Lower leg skin (tissue), 3 donors: ENCODE measurements around the gene MPRIP.

Experiments used
- POLR2A ChIP-seq, 2 donors: fragments of 450-650 bp; IDR thresholded peaks; one replicate each; pipeline ENCODE4 v1.6.1; 2016 to 2017; ENCODE audit warnings: antibody characterized with exemption in 2 of 2, mild to moderate bottlenecking in 1 of 2, moderate library complexity in 1 of 2
- TF ChIP-seq, protein P1 (sequence below), 3 donors: fragments of 450-650 bp; IDR thresholded peaks; one replicate each; pipeline ENCODE4 v1.5.1; 2016; ENCODE audit warnings: antibody characterized with exemption in 3 of 3, mild to moderate bottlenecking in 3 of 3, moderate library complexity in 2 of 3

DNA sequence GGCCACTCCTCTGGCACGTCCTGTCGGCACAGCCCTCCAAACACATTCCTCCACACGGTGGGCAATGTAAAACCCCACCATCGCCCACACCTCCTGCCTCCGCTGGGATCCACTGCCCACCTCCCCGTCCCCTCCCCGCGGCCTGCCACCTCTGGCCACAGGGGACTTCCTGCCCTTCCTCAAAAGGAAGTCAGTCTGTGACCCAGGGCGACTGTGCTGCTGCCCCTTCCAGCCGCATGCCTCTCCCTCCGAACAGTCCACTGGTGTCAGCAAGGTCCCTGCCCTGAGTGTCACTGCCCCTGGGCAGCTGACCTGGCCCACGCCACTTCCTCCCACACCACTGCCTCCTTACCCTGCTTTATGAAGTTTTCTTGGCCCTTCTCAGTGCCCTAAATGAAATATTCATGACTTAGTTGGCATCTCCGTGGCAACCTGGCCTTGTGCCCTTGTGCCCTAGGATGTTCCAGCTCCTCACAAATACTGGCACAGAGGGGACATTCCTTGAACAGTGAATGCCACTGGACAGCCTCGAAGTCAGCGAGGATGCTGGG, 161.9 kb downstream of the MPRIP start:
- TF ChIP-seq, protein P1, sequence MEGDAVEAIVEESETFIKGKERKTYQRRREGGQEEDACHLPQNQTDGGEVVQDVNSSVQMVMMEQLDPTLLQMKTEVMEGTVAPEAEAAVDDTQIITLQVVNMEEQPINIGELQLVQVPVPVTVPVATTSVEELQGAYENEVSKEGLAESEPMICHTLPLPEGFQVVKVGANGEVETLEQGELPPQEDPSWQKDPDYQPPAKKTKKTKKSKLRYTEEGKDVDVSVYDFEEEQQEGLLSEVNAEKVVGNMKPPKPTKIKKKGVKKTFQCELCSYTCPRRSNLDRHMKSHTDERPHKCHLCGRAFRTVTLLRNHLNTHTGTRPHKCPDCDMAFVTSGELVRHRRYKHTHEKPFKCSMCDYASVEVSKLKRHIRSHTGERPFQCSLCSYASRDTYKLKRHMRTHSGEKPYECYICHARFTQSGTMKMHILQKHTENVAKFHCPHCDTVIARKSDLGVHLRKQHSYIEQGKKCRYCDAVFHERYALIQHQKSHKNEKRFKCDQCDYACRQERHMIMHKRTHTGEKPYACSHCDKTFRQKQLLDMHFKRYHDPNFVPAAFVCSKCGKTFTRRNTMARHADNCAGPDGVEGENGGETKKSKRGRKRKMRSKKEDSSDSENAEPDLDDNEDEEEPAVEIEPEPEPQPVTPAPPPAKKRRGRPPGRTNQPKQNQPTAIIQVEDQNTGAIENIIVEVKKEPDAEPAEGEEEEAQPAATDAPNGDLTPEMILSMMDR (IDR thresholded peaks at IDR 0.05): no peak
- TF ChIP-seq POLR2A (IDR thresholded peaks at IDR 0.05): no peak
